T47D (cell line): ENCODE data around the gene TANGO2.
A peak's percentile ranks its signal among the peaks of the same experiment; 100 is the strongest.

ENCODE experiments used
- DNase-seq, 2 experiments: peaks; one replicate each; pipeline versions ENCODE4 v3.0.0 to v3.0.0-alpha.2; 2011 to 2012; ENCODE audit warnings: low read depth in 1 of 2, low spot score in 1 of 2
- JUND ChIP-seq: IDR thresholded peaks from 2 replicates; pipeline ENCODE4 v1.6.1; 2012; ENCODE audit warnings: low read depth
- in situ Hi-C: cut with HindIII; loops from 2 replicates; pipeline ENCODE4 v1.10.0; 2016; ENCODE audit warnings: low sequenced_read_pairs, low pct_unique_long_range_greater_than_20kb

The TANGO2 gene

DNA sequence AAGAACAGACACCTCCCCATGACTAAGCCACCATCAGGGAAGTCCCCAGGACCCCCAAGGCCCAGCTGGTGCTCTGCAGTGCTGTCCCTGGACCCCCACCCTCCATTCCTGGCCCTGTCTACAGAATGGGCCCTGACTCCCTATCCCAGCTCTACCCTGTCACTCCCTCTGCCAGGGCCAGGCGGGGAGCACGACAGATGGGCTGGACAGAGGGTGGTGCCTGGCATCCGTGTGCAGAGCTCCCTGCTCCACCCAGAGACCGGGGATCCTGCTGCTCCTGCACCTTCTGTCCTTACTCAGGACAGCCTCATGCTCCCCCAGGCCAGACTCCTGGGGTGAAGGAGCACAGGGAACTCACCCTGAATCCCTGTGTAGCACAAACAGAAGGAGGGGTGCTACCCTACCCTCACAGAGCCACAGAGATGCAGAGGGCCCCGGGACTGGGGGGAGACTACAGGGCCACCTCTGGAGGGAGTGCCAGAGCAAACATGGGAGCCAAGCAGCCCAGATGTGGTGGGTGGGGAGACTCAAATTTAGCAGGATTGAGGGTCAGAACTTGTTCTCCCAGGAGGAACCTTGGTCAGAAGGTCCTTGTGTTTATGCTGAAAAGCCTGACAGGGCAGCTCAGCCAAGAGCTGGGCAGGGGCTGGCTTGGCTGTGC lies 6.3 kb upstream of the TANGO2 start:
- DNase-seq: no peak
- TF ChIP-seq JUND: no peak
- in situ Hi-C loops: no loop called here

GRCh38 chr22:20015187-20015625 lies 5.7 kb upstream of the TANGO2 start:
- no peak for DNase-seq
- TF ChIP-seq JUND: no peak
- in situ Hi-C loops: no loop called here

- in situ Hi-C loops: no loop called here
- TF ChIP-seq JUND: no peak
- no peak for DNase-seq
Observed at GRCh38 chr22:20015971-20016733, 4.8 kb upstream of the TANGO2 start.

GRCh38 chr22:20016734-20017621 lies 3.9 kb upstream of the TANGO2 start, which contains the start of gene ARVCF:
Gene ARVCF, minus strand, starts transcription at chr22:20016823. Its CDS starts 26,029 bp downstream, at chr22:19990794.
- no peak for TF ChIP-seq JUND
- DNase-seq: peak; percentile 89 to 99
- in situ Hi-C loops: no loop called here

DNA sequence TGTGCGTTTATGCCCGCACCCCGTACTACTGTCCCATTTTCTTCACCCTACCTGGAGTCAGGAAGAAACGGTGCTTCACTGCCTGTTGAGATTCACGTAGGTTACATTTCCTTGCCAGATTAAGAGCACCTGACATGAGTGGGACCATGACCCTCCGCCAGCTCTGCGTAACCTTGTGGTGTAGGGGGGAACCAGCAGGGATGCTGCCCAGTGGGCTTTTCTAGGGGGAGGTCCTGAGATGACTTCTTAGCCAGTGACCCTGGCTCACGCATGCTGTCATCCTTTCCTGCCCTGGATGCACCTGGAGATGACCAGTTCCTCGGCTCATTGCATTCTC lies 3.3 kb upstream of the TANGO2 start:
- in situ Hi-C loops: no loop called here
- no peak for DNase-seq
- no peak for TF ChIP-seq JUND

- in situ Hi-C loops: no loop called here
- TF ChIP-seq JUND: no peak
- no peak for DNase-seq
Observed at GRCh38 chr22:20018001-20018400, 2.9 kb upstream of the TANGO2 start.

DNA sequence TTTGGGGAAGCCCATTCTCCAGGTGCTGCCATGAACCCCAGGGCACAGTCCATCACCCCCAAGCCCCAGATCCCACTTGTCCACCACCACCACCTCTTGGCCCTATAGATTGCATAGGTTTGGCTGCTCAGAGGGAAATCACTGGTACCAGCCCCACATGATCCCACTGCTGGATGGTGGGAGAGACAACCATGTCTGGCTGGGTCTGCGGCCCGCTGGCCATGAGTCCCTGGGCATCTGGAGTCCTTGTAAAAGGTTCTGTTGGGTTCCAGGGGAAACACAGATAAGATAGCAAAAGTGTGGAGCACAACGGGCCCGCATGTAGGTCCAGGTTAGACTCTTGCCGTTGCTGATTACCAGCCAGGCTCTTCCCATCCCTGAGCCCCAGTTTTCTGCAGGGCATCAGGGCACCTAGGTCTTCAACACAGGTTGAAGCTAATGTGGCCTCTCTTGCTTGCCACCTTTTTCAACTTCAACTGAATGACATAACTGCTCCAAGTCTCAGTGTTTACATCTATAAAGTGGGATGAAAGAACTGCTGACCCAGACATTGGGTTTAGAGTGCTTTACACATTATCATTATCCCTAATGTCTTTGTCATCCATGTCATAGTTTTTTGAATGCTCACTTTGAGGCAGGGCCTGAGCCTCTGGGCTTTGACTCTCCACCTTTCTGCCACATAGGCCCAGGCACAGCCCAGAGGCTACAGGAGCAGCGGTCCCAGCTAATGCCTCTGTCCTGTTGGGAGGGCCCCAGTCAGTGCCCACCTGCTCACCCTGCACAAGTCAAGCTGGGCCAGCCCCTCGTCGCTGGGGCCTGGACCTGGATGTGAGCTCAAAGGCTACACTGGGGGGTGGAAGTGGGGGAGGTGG lies 1.0 kb upstream of the TANGO2 start:
- TF ChIP-seq JUND: no peak
- in situ Hi-C loops: no loop called here

DNA sequence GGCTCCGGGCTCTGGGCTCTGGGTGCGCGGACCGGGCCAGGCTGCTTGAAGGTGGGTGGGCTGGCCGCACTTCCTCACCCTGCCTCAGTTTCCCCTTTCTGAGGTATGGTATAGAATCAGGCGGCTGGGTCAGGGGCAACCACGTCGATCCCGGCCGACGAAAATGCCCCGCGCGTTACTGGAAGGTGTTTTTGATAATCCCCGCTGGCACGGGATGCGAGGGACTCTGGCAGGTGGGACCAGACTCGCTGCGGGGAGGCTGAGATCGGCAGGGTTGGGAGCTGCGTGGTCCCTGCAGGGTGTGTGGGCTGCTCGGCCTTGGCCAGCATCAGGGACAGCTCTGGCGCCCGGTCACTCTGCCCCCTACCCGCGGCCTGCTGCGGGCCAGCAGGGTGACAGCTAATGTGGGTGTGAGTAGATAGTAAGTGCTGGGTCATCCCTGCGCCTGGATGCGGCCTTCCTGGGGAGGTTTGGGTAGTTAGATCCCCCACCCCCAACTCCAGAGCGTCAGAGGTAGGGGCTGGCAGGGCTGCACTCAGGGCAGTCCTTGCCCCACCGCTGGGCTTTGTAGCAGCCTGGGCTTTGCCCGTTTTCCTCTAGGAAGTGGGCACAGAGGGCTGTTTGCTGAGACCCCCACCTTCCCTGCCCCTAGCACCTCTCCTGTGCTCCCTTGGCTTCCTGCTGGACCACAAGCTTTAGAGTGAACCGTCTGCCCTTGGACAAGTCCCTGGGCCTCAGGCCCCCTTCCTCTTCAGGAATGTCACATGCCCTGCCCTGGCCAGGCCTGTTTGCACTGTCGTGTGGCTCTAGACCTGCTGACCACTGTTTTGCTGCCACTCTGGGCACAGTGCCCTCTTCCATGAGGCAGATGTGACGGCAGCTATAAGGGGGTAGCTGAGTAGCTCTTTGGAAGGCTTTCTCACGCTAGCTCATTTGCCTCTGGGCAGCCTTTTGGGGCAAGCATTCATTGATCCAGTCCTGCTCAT lies 579 bp downstream of the TANGO2 start:
- no peak for TF ChIP-seq JUND
- in situ Hi-C loops: no loop called here
- DNase-seq: peak in 1 of 2 experiments; percentile 37

More for the DNA sequence above, 1.0 kb upstream of the TANGO2 start:
- no peak for DNase-seq

- no peak for DNase-seq
Observed at GRCh38 chr22:20022231-20022977, 1.5 kb downstream of the TANGO2 start.

GRCh38 chr22:20022978-20023613 lies 2.2 kb downstream of the TANGO2 start:
- in situ Hi-C loops: no loop called here
- no peak for DNase-seq
- TF ChIP-seq JUND: no peak

More at GRCh38 chr22:20022231-20022977, 1.5 kb downstream of the TANGO2 start:
- no peak for TF ChIP-seq JUND
- in situ Hi-C loops: no loop called here
